K562 (cell line): ENCODE data around the gene VPS13D. TPM values are rescaled to one million over a fixed set of nuclear protein-coding genes. Genes with fewer than 3 reads are reported as not detected.

ENCODE experiments used
- CBX1 ChIP-seq: sonication (generic); IDR thresholded peaks from 2 replicates; pipeline ENCODE4 v1.6.1; 2016; ENCODE audit warnings: antibody characterized with exemption, low read depth, mild to moderate bottlenecking
- CGGBP1 ChIP-seq: fragments of 250-450 bp; sonication (Bioruptor Pico); IDR thresholded peaks from 2 replicates; pipeline ENCODE4 v1.9.0; 2021; ENCODE audit warnings: mild to moderate bottlenecking
- ELF2 ChIP-seq: fragments of 250-450 bp; sonication (Bioruptor Pico); IDR thresholded peaks from 2 replicates; pipeline ENCODE4 v1.5.0; 2021; ENCODE audit warnings: mild to moderate bottlenecking
- MAFG ChIP-seq: fragments of 450-650 bp; conservative IDR thresholded peaks from 2 replicates; pipeline ENCODE4 v1.6.1; 2016; ENCODE audit warnings: missing genetic modification characterization, missing compliant biosample characterization
- MED1 ChIP-seq: sonication (generic); formaldehyde crosslinking; IDR thresholded peaks from 2 replicates; pipeline ENCODE4 v1.8.1; 2023; ENCODE audit warnings: missing genetic modification reagents, borderline replicate concordance
- MGA ChIP-seq: fragments of 450-650 bp; IDR thresholded peaks from 2 replicates; pipeline ENCODE4 v1.6.1; 2016; ENCODE audit warnings: mild to moderate bottlenecking, moderate library complexity
- NFIX ChIP-seq: fragments of 250-450 bp; sonication (Bioruptor Pico); IDR thresholded peaks from 2 replicates; pipeline ENCODE4 v1.4.0; 2020; ENCODE audit warnings: low read depth, mild to moderate bottlenecking, moderate library complexity
- RAD51 ChIP-seq: fragments of 450-650 bp; IDR thresholded peaks from 2 replicates; pipeline ENCODE4 v1.7.1; 2016; ENCODE audit warnings: low read depth, mild to moderate bottlenecking, borderline replicate concordance
- SMARCA4 ChIP-seq: fragments of 450-650 bp; IDR thresholded peaks from 2 replicates; pipeline ENCODE4 v1.6.1; 2016
- SRF ChIP-seq, 2 experiments: fragments of 250-450, 450-650 bp in 1 of 2; sonication (Bioruptor Pico) in 1 of 2; sonication (generic) in 1 of 2; formaldehyde crosslinking; IDR thresholded peaks; 2 replicates each; pipeline versions ENCODE4 v1.5.0 to v1.5.1; 2020 to 2022; ENCODE audit warnings: mild to moderate bottlenecking in 1 of 2, missing genetic modification reagents in 1 of 2
- ZBTB33 ChIP-seq: sonication (generic); formaldehyde crosslinking; IDR thresholded peaks from 2 replicates; pipeline ENCODE4 v1.8.1; 2023; ENCODE audit warnings: mild to moderate bottlenecking, missing genetic modification reagents
- ZNF24 ChIP-seq: fragments of 450-650 bp; IDR thresholded peaks from 2 replicates; pipeline ENCODE4 v1.6.1; 2016
- ZNF551 ChIP-seq: fragments of 250-450 bp; sonication (Bioruptor Pico); IDR thresholded peaks from 2 replicates; pipeline ENCODE4 v1.5.0; 2021; ENCODE audit warnings: mild to moderate bottlenecking, moderate library complexity
- ZNF830 ChIP-seq: fragments of 250-450 bp; sonication (Bioruptor Pico); IDR thresholded peaks from 2 replicates; pipeline ENCODE4 v1.5.0; 2021; ENCODE audit warnings: mild to moderate bottlenecking
- polyA plus RNA-seq, 8 experiments: library from polyadenylated mRNA; depleted of rRNA in 4 of 8; stranded (reverse) in 5 of 8; unstranded in 3 of 8; fragments of >200 nt; fragmentation: Nextera tagmentation in 2 of 8; fragmentation: Illumina TruSeq in 1 of 8; extraction: Ambion mirVana in 2 of 8; extraction: Trizol in 1 of 8; gene quantifications; 2 replicates each; pipeline versions ENCODE4 v1.2.1 to v1.2.3, GENCODE V29; 2011 to 2014; ENCODE audit warnings: inconsistent platforms in 1 of 8, missing spikeins in 1 of 8
- total RNA-seq, 7 experiments: library from RNA; depleted of rRNA in 6 of 7; stranded (reverse); fragments of >200 nt in 6 of 7; fragmentation: Illumina TruSeq in 2 of 7; extraction: Trizol in 2 of 7; gene quantifications; 2 replicates each; pipeline versions ENCODE4 v1.2.1 to v1.2.3, GENCODE V29; 2011 to 2021; ENCODE audit warnings: low replicate concordance in 1 of 7

Gene VPS13D
- total and polyA plus RNA-seq, 9 of the 15 experiments (the other 6 are each of a cell fraction or from before 2014, with no cell fraction given): 6.1 to 51.5 (median 38.5) TPM

GRCh38 chr1:12541274-12542137, 311.7 kb downstream of the VPS13D start (continued):
- TF ChIP-seq ZNF830 (CRISPR knock-in tag): 0 out of 2 replicates have a peak, but pooled peaks have one; percentile 23
- peak; percentile 87 for TF ChIP-seq MGA
- TF ChIP-seq ZNF24: no peak
- TF ChIP-seq SRF (CRISPR knock-in tag; IDR thresholded peaks at IDR 0.05): peak in 1 of 2 experiments; percentile 34; a peak in 1 of 4 replicates
- peak; percentile 40; the same call in 1 of the 2 replicates for TF ChIP-seq RAD51
- TF ChIP-seq MED1 (CRISPR knock-in tag): no peak
- no peak for TF ChIP-seq ELF2 (CRISPR knock-in tag)
- TF ChIP-seq SMARCA4: peak; percentile 54; the same call in 1 of the 2 replicates
- TF ChIP-seq CGGBP1 (CRISPR knock-in tag): no peak
- TF ChIP-seq CBX1: no peak
- no peak for TF ChIP-seq ZBTB33 (CRISPR knock-in tag)
- TF ChIP-seq MAFG (tag): no peak
- no peak for TF ChIP-seq ZNF551 (CRISPR knock-in tag)
- no peak for TF ChIP-seq NFIX (CRISPR knock-in tag)
